Esophagus (tissue), 2 donors: ENCODE measurements around the gene LY6G5C. TPM values are rescaled to one million over a fixed set of nuclear protein-coding genes. Genes with fewer than 3 reads are reported as not detected.
A peak's percentile ranks its signal among the peaks of the same experiment; 100 is the strongest.

Source experiments
- H3K27ac ChIP-seq, 2 donors: one replicate each; pipeline ENCODE4 v1.5.1; 2013; ENCODE audit warnings: low read depth in 2 of 2, mild to moderate bottlenecking in 2 of 2, inconsistent platforms in 1 of 2, low read length in 1 of 2, moderate library complexity in 1 of 2
- H3K27me3 ChIP-seq, 2 donors: one replicate each; pipeline ENCODE4 v1.6.1; 2013; ENCODE audit warnings: low read length in 2 of 2, control low read depth in 1 of 2, mild to moderate bottlenecking in 1 of 2; ENCODE audit not compliant: insufficient read depth in 2 of 2, control insufficient read depth in 1 of 2
- H3K36me3 ChIP-seq, 2 donors: one replicate each; pipeline ENCODE4 v1.6.1; 2013; ENCODE audit warnings: low read length in 1 of 2; ENCODE audit not compliant: control insufficient read depth in 2 of 2, insufficient read depth in 2 of 2
- H3K4me1 ChIP-seq, 2 donors: one replicate each; pipeline ENCODE4 v1.6.1; 2013; ENCODE audit warnings: low read length in 1 of 2; ENCODE audit not compliant: control insufficient read depth in 2 of 2, insufficient read depth in 2 of 2
- H3K4me3 ChIP-seq, 2 donors: one replicate each; pipeline ENCODE4 v1.5.1; 2013; ENCODE audit warnings: low read length in 2 of 2, mild to moderate bottlenecking in 2 of 2, low read depth in 1 of 2, moderate library complexity in 1 of 2
- H3K9me3 ChIP-seq, 2 donors: one replicate each; pipeline ENCODE4 v1.6.1; 2013; ENCODE audit warnings: mild to moderate bottlenecking in 2 of 2, low read depth in 1 of 2, low read length in 1 of 2, moderate library complexity in 1 of 2; ENCODE audit not compliant: control insufficient read depth in 2 of 2, insufficient read depth in 1 of 2
- WGBS, 2 donors: extraction: QIAGEN DNeasy Blood & Tissue Kit; methylation state at CpG; one replicate each; pipeline ENCODE4 v1.1.7; 2013; 5-methylcytosine and 5-hydroxymethylcytosine counted together
- polyA plus RNA-seq, 2 donors: library from polyadenylated mRNA; stranded (reverse); fragments of 200-250 nt; gene quantifications; one replicate each; pipeline ENCODE4 v1.2.3, GENCODE V29; 2013
- donor health status: healthy with polysubstance abuse.
- donor health status: Bipolar disorder and iron deficiency.

The LY6G5C gene
- polyA plus RNA-seq, 2 donors, result 0.76 to 1.1 TPM

GRCh38 chr6:31706599-31706998 lies 25.7 kb upstream of the LY6G5C start, which contains the start of gene LY6G6F:
LY6G6F (plus strand) TSS chr6:31706866; CDS start chr6:31706907, 41 bp downstream.
- Histone ChIP-seq H3K27me3 (no peaks in the 10 kb centered on the region), H3K9me3 (no peaks in the 10 kb centered on the region), H3K27ac (no peak within 1 kb of the TSS), H3K4me1 (peaks cover 5 to 7% of the 10 kb centered on the region in 2 donors), H3K4me3 (no peak within 1 kb of the TSS), H3K36me3 (no peaks in the 10 kb centered on the region)
- 60 to 62% methylated on average over 3 of the region's 3 CpGs for WGBS, 2 donors

- peaks cover 0 to under 1% of the 10 kb centered on the region in 2 donors for H3K36me3 ChIP-seq
- H3K9me3 ChIP-seq, result no peaks in the 10 kb centered on the region
- 88 to 89% methylated on average over 6 of the region's 6 CpGs for WGBS, 2 donors
- H3K27me3 ChIP-seq, result no peaks in the 10 kb centered on the region
- no peak overlapping the region for H3K27ac ChIP-seq
- H3K4me3 ChIP-seq, result no peak overlapping the region
- peaks cover 6 to 7% of the 10 kb centered on the region in 2 donors for H3K4me1 ChIP-seq
Observed at GRCh38 chr6:31705931-31706330, 25.1 kb upstream of the LY6G5C start.

GRCh38 chr6:31702819-31703716 lies 22.2 kb upstream of the LY6G5C start, which contains the start of gene ABHD16A:
ABHD16A (minus strand) TSS chr6:31703324; CDS start chr6:31703281, 43 bp downstream.
- Histone ChIP-seq H3K36me3 (peaks cover 0 to 7% of the 10 kb centered on the region in 2 donors), H3K27ac (peak within 1 kb of the TSS; percentile 100), H3K4me1 (peaks cover 6 to 7% of the 10 kb centered on the region in 2 donors), H3K9me3 (no peaks in the 10 kb centered on the region), H3K4me3 (peak within 1 kb of the TSS; percentile 84 to 93), H3K27me3 (no peaks in the 10 kb centered on the region)
- 0 to 1% methylated on average over 54 of the region's 54 CpGs for WGBS, 2 donors

GRCh38 chr6:31702405-31702818 lies 21.5 kb upstream of the LY6G5C start:
- Histone ChIP-seq H3K36me3 (peaks cover 0 to 7% of the 10 kb centered on the region in 2 donors), H3K27me3 (no peaks in the 10 kb centered on the region), H3K27ac (peak overlapping the region; percentile 100), H3K9me3 (no peaks in the 10 kb centered on the region), H3K4me1 (peaks cover 6 to 7% of the 10 kb centered on the region in 2 donors), H3K4me3 (peak overlapping the region; percentile 84 to 93)
- WGBS, 2 donors, result 0 to 1% methylated on average over 10 of the region's 10 CpGs

GRCh38 chr6:31701666-31702404 lies 21.0 kb upstream of the LY6G5C start:
- Histone ChIP-seq H3K4me3 (peak overlapping the region; percentile 84 to 93), H3K27me3 (no peaks in the 10 kb centered on the region), H3K27ac (peak overlapping the region; percentile 43 to 100), H3K9me3 (no peaks in the 10 kb centered on the region), H3K4me1 (peaks cover 6 to 7% of the 10 kb centered on the region in 2 donors), H3K36me3 (peaks cover 0 to 10% of the 10 kb centered on the region in 2 donors)
- WGBS, 2 donors, result 22 to 24% methylated on average over 7 of the region's 7 CpGs

- Histone ChIP-seq H3K27ac (no peak overlapping the region), H3K4me1 (peaks cover 6 to 7% of the 10 kb centered on the region in 2 donors), H3K27me3 (no peaks in the 10 kb centered on the region), H3K9me3 (no peaks in the 10 kb centered on the region), H3K36me3 (peaks cover 3 to 13% of the 10 kb centered on the region in 2 donors), H3K4me3 (no peak overlapping the region)
- 81 to 85% methylated on average over 5 of the region's 5 CpGs for whole genome bisulfite sequencing, 2 donors
Observed at GRCh38 chr6:31700740-31701401, 20.0 kb upstream of the LY6G5C start.

GRCh38 chr6:31697555-31697954 lies 16.7 kb upstream of the LY6G5C start:
- no peaks in the 10 kb centered on the region for H3K27me3 ChIP-seq
- H3K27ac ChIP-seq, result peak overlapping the region in 1 of 2 donors; percentile 40
- 31 to 44% methylated on average over 3 of the region's 3 CpGs for WGBS, 2 donors
- peaks cover 6 to 34% of the 10 kb centered on the region in 2 donors for H3K36me3 ChIP-seq
- no peak overlapping the region for H3K4me3 ChIP-seq
- H3K9me3 ChIP-seq, result no peaks in the 10 kb centered on the region
- H3K4me1 ChIP-seq, result peaks cover 6 to 7% of the 10 kb centered on the region in 2 donors

DNA sequence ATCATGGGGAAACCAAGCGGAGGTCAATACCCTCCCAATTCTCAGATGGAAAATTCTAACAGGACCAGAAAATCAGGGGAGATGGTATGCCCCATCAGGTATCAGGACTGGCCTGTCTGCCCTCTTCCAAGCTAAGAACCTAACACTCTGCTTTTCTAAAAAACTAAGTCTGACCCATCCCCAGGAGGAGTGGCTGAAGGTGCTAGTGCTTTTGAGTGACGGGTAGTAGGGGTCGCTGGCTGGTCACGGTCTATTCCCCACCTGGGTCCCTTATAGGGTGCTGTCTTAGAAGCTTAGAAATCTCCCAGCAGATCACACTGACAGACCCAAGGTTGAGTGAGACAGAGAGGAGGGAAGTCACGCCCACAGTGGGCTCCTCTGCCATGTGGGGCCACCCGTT lies 12.7 kb upstream of the LY6G5C start:
- no peak overlapping the region for H3K27ac ChIP-seq
- 86 to 90% methylated on average over 6 of the region's 6 CpGs for WGBS, 2 donors

GRCh38 chr6:31692886-31693285 lies 12.0 kb upstream of the LY6G5C start:
- H3K27ac ChIP-seq, result no peak overlapping the region
- 91% methylated on average over 9 of the region's 9 CpGs for WGBS, 2 donors
- H3K27me3 ChIP-seq, result no peaks in the 10 kb centered on the region
- no peaks in the 10 kb centered on the region for H3K9me3 ChIP-seq
- no peak overlapping the region for H3K4me3 ChIP-seq
- H3K4me1 ChIP-seq, result no peaks in the 10 kb centered on the region
- peaks cover 22 to 63% of the 10 kb centered on the region in 2 donors for H3K36me3 ChIP-seq

More for the DNA sequence above, 12.7 kb upstream of the LY6G5C start:
- no peaks in the 10 kb centered on the region for H3K27me3 ChIP-seq
- peaks cover 18 to 56% of the 10 kb centered on the region in 2 donors for H3K36me3 ChIP-seq
- no peak overlapping the region for H3K4me3 ChIP-seq
- H3K4me1 ChIP-seq, result no peaks in the 10 kb centered on the region
- no peaks in the 10 kb centered on the region for H3K9me3 ChIP-seq
